H9 (cell line): ENCODE data around the gene HTR2B. TPM values are rescaled to one million over a fixed set of nuclear protein-coding genes. Genes with fewer than 3 reads are reported as not detected.

ENCODE experiments used
- DNase-seq: peaks from one replicate; pipeline ENCODE4 v3.0.0-alpha.2; 2017
- H2AFZ ChIP-seq: one replicate; pipeline ENCODE4 v1.6.1; 2013; ENCODE audit warnings: mild to moderate bottlenecking, low read length, control low read depth, moderate library complexity
- H2AK5ac ChIP-seq: 2 replicates; pipeline ENCODE4 v1.6.1; 2013; ENCODE audit warnings: low read length, control low read depth, mixed read lengths; ENCODE audit not compliant: insufficient read length
- H2BK120ac ChIP-seq: one replicate; pipeline ENCODE4 v1.6.1; 2013; ENCODE audit warnings: low read depth, mild to moderate bottlenecking, low read length, control low read depth, inconsistent platforms; ENCODE audit not compliant: poor library complexity, severe bottlenecking
- H2BK12ac ChIP-seq: 2 replicates; pipeline ENCODE4 v1.6.1; 2013; ENCODE audit warnings: low read length, control low read depth, mixed read lengths, low read depth; ENCODE audit not compliant: insufficient read length
- H2BK15ac ChIP-seq: 2 replicates; pipeline ENCODE4 v1.6.1; 2013; ENCODE audit warnings: low read depth, low read length, control low read depth
- H2BK20ac ChIP-seq: one replicate; pipeline ENCODE4 v1.6.1; 2013; ENCODE audit warnings: low read depth, mild to moderate bottlenecking, low read length, control low read depth, inconsistent platforms; ENCODE audit not compliant: poor library complexity, severe bottlenecking
- H2BK5ac ChIP-seq: 2 replicates; pipeline ENCODE4 v1.6.1; 2013; ENCODE audit warnings: low read length, control low read depth, mixed read lengths; ENCODE audit not compliant: insufficient read length
- H3K14ac ChIP-seq: 2 replicates; pipeline ENCODE4 v1.6.1; 2013; ENCODE audit warnings: low read length, control low read depth; ENCODE audit not compliant: insufficient read depth
- H3K18ac ChIP-seq: 2 replicates; pipeline ENCODE4 v1.6.1; 2013; ENCODE audit warnings: low read depth, mild to moderate bottlenecking, mixed read lengths, low read length, control low read depth; ENCODE audit not compliant: insufficient read length
- H3K23ac ChIP-seq: 2 replicates; pipeline ENCODE4 v1.6.1; 2013; ENCODE audit warnings: low read length, control low read depth, mixed read lengths, low read depth; ENCODE audit not compliant: insufficient read length
- H3K23me2 ChIP-seq: 2 replicates; pipeline ENCODE4 v1.6.1; 2013; ENCODE audit warnings: low read depth, mild to moderate bottlenecking, mixed read lengths, low read length, control low read depth; ENCODE audit not compliant: insufficient read length, poor library complexity, severe bottlenecking
- H3K27ac ChIP-seq: 2 replicates; pipeline ENCODE4 v1.5.1; 2013; ENCODE audit warnings: low read length, control low read depth, mixed read lengths, low read depth; ENCODE audit not compliant: insufficient read length
- H3K27me3 ChIP-seq: 2 replicates; pipeline ENCODE4 v1.6.1; 2013; ENCODE audit warnings: low read length, control low read depth, inconsistent platforms; ENCODE audit not compliant: insufficient read depth
- H3K4ac ChIP-seq: 2 replicates; pipeline ENCODE4 v1.6.1; 2013; ENCODE audit warnings: low read depth, mild to moderate bottlenecking, control low read depth, inconsistent platforms, low read length, moderate library complexity
- H3K4me1 ChIP-seq: 2 replicates; pipeline ENCODE4 v1.6.1; 2013; ENCODE audit warnings: low read length, control low read depth, inconsistent platforms; ENCODE audit not compliant: insufficient read depth
- H3K4me2 ChIP-seq: 2 replicates; pipeline ENCODE4 v1.6.1; 2013; ENCODE audit warnings: low read length, control low read depth, mixed read lengths; ENCODE audit not compliant: insufficient read length, insufficient read depth
- H3K56ac ChIP-seq: 2 replicates; pipeline ENCODE4 v1.6.1; 2013; ENCODE audit warnings: low read depth, mild to moderate bottlenecking, mixed read lengths, low read length, control low read depth; ENCODE audit not compliant: insufficient read length
- H3K79me1 ChIP-seq: 2 replicates; pipeline ENCODE4 v1.6.1; 2013; ENCODE audit warnings: low read depth, mild to moderate bottlenecking, moderate library complexity, low read length, control low read depth, inconsistent platforms; ENCODE audit not compliant: insufficient read depth, poor library complexity, severe bottlenecking
- H3K79me2 ChIP-seq: 2 replicates; pipeline ENCODE4 v1.6.1; 2013; ENCODE audit warnings: low read length, control low read depth, inconsistent platforms; ENCODE audit not compliant: insufficient read depth
- H3K9ac ChIP-seq: 2 replicates; pipeline ENCODE4 v1.6.1; 2013; ENCODE audit warnings: low read length, control low read depth, mixed read lengths; ENCODE audit not compliant: insufficient read length; ENCODE audit errors: extremely low read depth
- H3K9me3 ChIP-seq: one replicate; pipeline ENCODE4 v1.6.1; 2013; ENCODE audit warnings: low read depth, low read length, inconsistent platforms; ENCODE audit not compliant: control insufficient read depth
- H3T11ph ChIP-seq: one replicate; pipeline ENCODE4 v1.6.1; 2013; ENCODE audit warnings: mild to moderate bottlenecking, low read length, control low read depth, inconsistent platforms
- H4K20me1 ChIP-seq: one replicate; pipeline ENCODE4 v1.6.1; 2013; ENCODE audit not compliant: control insufficient read depth, insufficient read length, insufficient read depth
- H4K5ac ChIP-seq: 2 replicates; pipeline ENCODE4 v1.6.1; 2013; ENCODE audit warnings: low read depth, mild to moderate bottlenecking, mixed read lengths, low read length, control low read depth; ENCODE audit not compliant: insufficient read length
- H4K8ac ChIP-seq: replicated peaks from 2 replicates; pipeline ENCODE4 v1.6.1; 2013; ENCODE audit warnings: low read length, control low read depth, mixed read lengths, low read depth; ENCODE audit not compliant: insufficient read length
- H4K91ac ChIP-seq: 2 replicates; pipeline ENCODE4 v1.6.1; 2013; ENCODE audit warnings: low read depth, mild to moderate bottlenecking, moderate library complexity, mixed read lengths, low read length, control low read depth; ENCODE audit not compliant: insufficient read length
- H3K27ac Mint-ChIP-seq, 3 experiments: 2 replicates in 2 of 3; 3 replicates in 1 of 3; pipeline ENCODE4 v1.8.0; 2020 to 2021; ENCODE audit warnings: mixed read lengths in 3 of 3, mild to moderate bottlenecking in 1 of 3, moderate library complexity in 1 of 3
- H3K27me3 Mint-ChIP-seq: 2 replicates; pipeline ENCODE4 v1.8.0; 2021; ENCODE audit warnings: low read depth, mild to moderate bottlenecking, moderate library complexity, mixed read lengths
- H3K36me3 Mint-ChIP-seq, 3 experiments: 2 replicates in 2 of 3; 3 replicates in 1 of 3; pipeline ENCODE4 v1.8.0; 2020 to 2021; ENCODE audit warnings: low read depth in 3 of 3, mixed read lengths in 3 of 3; ENCODE audit not compliant: insufficient read depth in 1 of 3
- H3K4me1 Mint-ChIP-seq, 2 experiments: 2 replicates each; pipeline ENCODE4 v1.8.0; 2020; ENCODE audit warnings: mixed read lengths in 2 of 2
- H3K4me3 Mint-ChIP-seq, 2 experiments: 2 replicates in 1 of 2; 3 replicates in 1 of 2; pipeline ENCODE4 v1.8.0; 2020 to 2021; ENCODE audit warnings: mild to moderate bottlenecking in 2 of 2, mixed read lengths in 2 of 2, moderate library complexity in 1 of 2
- H3K9me3 Mint-ChIP-seq, 2 experiments: 2 replicates in 1 of 2; 3 replicates in 1 of 2; pipeline ENCODE4 v1.8.0; 2020; ENCODE audit warnings: mild to moderate bottlenecking in 2 of 2, mixed read lengths in 2 of 2, moderate library complexity in 1 of 2
- WGBS: extraction: QIAGEN DNeasy Blood & Tissue Kit; methylation state at CpG from one replicate; pipeline ENCODE4 v1.1.7; 2013; ENCODE audit warnings: missing lambda C conversion rate, low lambda C conversion rate, mixed read lengths; ENCODE audit not compliant: insufficient read length; ENCODE audit errors: extremely low coverage; 5-methylcytosine and 5-hydroxymethylcytosine counted together
- total RNA-seq: library from RNA; stranded (reverse); gene quantifications from 2 replicates; pipeline ENCODE4 v1.2.1, GENCODE V29; 2021
- TF ChIP-seq, protein P1 (sequence below): fragments of 200-600 bp; sonication (generic); conservative IDR thresholded peaks from 3 replicates; pipeline ENCODE4 v1.8.0; 2021; ENCODE audit warnings: antibody characterized with exemption, mild to moderate bottlenecking

The HTR2B gene
- total RNA-seq, 1 experiment from 2014 or later: not detected

DNA sequence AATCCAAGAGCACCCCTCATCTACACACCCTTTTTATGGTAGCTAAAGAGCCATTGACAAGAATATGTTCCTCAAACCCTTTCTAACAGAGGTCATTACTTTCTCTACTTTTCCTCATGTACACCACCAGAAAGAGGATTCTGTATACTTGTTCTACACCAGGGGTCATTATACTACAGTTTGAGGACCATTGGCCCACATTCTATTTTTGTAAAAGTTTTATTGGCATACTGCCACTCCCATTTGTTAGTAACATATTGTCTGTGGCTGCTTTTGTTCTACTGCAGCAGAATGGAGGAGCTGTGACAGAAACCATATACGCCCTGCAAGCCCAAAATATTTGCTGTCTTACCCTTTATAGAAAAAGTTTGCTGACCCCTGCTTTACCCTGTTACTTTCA lies 14.3 kb downstream of the HTR2B start:
- no peak overlapping the region for H3K18ac ChIP-seq
- H3K79me2 ChIP-seq: no peaks in the 10 kb centered on the region
- no peak overlapping the region for H2BK20ac ChIP-seq
- DNase-seq: no peak
- no peaks in the 10 kb centered on the region for H4K20me1 ChIP-seq
- H2BK12ac ChIP-seq: no peak overlapping the region
- no peak overlapping the region for H3K4me2 ChIP-seq
- H2AK5ac ChIP-seq: no peak overlapping the region
- H3K14ac ChIP-seq: no peak overlapping the region
- Mint-ChIP-seq H3K27me3 (no peaks in the 10 kb centered on the region), H3K36me3 (peaks cover 0 to 22% (median 16%) of the 10 kb centered on the region in 3 experiments; a peak in 5 of 7 replicates), H3K9me3 (no peaks in the 10 kb centered on the region), H3K4me1 (peaks cover 29 to 30% of the 10 kb centered on the region in 2 experiments), H3K27ac (no peak overlapping the region), H3K4me3 (no peak overlapping the region)
- 0 out of 2 replicates have a peak, but pooled peaks cover 4% of the 10 kb centered on the region for H3K4me1 ChIP-seq
- H4K8ac ChIP-seq: no peak overlapping the region
- H2BK15ac ChIP-seq: no peak overlapping the region
- no peak overlapping the region for H3K56ac ChIP-seq
- no peak overlapping the region for H3K9ac ChIP-seq
- TF ChIP-seq, protein P1, sequence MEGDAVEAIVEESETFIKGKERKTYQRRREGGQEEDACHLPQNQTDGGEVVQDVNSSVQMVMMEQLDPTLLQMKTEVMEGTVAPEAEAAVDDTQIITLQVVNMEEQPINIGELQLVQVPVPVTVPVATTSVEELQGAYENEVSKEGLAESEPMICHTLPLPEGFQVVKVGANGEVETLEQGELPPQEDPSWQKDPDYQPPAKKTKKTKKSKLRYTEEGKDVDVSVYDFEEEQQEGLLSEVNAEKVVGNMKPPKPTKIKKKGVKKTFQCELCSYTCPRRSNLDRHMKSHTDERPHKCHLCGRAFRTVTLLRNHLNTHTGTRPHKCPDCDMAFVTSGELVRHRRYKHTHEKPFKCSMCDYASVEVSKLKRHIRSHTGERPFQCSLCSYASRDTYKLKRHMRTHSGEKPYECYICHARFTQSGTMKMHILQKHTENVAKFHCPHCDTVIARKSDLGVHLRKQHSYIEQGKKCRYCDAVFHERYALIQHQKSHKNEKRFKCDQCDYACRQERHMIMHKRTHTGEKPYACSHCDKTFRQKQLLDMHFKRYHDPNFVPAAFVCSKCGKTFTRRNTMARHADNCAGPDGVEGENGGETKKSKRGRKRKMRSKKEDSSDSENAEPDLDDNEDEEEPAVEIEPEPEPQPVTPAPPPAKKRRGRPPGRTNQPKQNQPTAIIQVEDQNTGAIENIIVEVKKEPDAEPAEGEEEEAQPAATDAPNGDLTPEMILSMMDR: no peak
- no peak overlapping the region for H3K23ac ChIP-seq
- no peak overlapping the region for H2BK120ac ChIP-seq
- no peaks in the 10 kb centered on the region for H3K27me3 ChIP-seq
- no peak overlapping the region for H3T11ph ChIP-seq
- no peaks in the 10 kb centered on the region for H3K9me3 ChIP-seq
- no CpG with 5 or more reads among the region's 1 CpG for WGBS
- H3K27ac ChIP-seq: no peak overlapping the region
- H3K79me1 ChIP-seq: no peaks in the 10 kb centered on the region
- H2BK5ac ChIP-seq: no peak overlapping the region
- no peak overlapping the region for H2AFZ ChIP-seq
- no peak overlapping the region for H3K4ac ChIP-seq
- H3K23me2 ChIP-seq: no peaks in the 10 kb centered on the region
- no peak overlapping the region for H4K91ac ChIP-seq
- no peak overlapping the region for H4K5ac ChIP-seq
